AG08395 (cell line): ENCODE results near the gene ATP2A3.
"Not testable (repeated sequence)": the region's sequence is repeated elsewhere in the genome, so short reads cannot be mapped to it uniquely, and the experiment has no call there.

Source experiments
- DNase-seq: peaks from one replicate; pipeline ENCODE4 v3.0.0; 2012; ENCODE audit warnings: mixed read lengths, low spot score

ATP2A3 gene

DNA sequence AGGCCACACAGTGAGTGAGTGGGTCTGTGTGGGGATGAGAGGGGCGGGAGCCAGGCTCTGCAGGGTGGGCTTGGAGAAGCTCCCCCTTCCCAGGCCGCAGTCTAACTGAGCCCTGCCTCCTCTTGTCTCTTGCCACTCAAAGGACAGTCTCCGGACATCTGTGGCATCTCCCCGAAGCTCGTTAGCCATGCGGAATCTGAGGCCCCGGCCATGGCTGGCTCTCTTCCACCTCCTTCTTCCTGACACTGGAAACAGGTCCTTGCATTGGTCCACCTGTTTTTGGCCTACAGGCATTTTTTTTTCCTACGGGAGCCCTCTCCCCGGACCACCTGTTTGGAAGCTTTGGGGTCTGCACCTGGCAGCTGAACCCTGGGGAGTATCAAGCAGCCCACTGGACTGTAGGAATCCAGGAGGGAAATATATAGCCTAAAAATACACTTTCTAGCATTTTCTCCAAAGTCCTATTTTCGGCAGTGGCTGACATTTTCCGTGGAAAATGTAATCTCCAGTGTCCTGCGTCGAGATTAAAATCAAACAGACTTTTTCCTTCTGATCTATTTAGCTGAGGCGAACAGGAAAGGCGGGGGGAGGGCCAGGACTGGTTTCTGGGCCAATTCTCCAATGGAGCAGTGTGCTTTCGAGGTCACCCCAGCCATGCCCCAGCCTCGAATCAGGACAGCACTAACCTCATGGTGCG is 9.1 kb downstream of the ATP2A3 start:
- DNase-seq = no peak

DNA sequence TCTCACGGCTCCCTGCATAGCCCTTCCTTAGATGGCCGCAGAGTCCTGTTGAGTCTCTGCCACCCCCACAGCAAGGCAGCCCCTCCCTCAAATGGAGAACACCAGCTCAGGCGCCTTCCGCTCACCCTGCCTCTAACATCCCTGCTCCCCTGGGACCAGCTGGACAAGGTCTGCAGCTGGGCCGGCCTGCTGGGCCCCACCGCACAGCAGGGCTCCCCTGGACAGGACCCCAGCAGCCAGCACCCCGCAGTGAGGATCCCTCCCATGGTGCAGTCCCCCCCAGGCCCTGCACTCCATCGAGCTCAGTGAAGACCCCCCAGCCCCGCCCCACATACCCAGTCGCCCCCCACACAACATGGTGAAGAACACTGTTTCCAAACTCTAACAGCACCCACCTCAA is 10.2 kb downstream of the ATP2A3 start:
- no peak for DNase-seq

DNA sequence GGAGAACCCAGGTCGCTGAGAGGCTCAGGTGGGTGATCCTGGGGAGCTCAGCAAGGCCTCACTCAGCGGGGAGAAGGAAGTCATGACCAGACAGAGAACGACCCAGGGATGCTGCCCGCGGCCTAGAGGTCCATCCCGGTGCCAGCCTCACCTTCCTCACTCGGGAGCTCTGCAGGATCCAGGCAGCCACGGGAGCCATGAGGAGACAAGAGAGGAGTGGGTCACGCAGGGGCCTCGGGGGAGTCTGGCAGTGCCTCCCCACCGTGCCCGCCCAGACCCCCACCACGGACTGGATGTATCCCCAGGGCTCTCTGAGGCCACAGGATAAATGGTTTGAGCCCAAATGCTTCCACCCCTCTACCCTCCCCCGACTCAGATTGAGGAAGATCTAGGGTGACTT is 10.7 kb downstream of the ATP2A3 start:
- no peak for DNase-seq

DNA sequence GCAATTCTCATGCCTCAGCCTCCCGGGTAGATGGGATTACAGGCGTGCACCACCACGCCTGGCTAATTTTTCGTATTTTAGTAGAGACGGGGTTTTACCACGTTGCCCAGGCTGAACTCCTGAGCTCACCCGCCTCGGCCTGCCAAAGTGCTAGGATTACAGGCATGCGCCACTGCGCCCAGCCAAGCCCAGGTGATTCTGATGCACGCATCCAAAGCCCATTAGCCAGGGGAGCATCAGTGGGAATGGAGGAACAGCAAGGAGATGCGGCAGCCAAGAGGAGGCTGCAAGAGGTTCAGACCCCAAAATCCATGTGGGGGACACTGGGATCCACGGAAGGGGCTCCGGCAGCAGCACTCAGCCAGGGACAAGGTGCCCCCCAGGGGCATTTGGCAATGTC is 12.1 kb downstream of the ATP2A3 start:
- DNase-seq = no peak

DNA sequence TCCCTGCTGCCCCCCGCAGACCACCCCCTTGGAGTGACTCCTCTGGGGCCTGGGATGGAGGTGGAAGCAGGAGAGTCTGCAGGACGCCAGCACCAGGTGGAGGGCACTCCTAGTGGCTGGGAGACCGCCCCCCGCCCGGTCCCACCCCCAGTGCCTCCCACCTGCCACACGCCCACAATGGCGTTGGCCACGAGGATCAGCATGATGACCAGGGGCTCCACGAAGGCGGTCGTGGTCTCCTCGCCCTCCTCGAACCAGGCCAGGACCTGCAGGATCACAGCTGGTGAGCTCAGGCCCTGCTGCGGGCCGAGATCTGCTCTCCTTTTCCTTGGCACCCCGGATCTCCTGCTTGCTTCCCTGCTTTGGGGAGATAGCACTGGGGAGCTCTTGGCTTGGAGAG is 12.8 kb downstream of the ATP2A3 start:
- no peak for DNase-seq

DNA sequence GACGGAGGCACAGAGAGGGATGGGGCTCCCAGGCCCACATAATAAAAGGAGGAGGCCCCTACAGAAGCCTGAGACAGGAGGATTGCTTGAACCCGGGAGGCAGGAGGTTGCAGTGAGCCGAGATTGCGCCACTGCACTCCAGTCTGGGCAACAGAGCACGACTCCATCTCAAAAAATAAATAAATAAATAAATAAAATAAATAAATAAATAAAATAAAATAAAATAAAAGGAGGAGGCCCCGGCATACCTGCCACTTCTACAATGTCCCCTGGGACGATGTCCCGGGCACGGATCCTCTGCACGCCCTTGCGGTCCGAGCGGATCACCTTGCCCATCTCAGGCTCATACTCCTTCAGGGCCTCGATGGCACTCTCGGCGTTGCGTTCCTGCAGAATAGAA is 13.2 kb downstream of the ATP2A3 start:
- no peak for DNase-seq

DNA sequence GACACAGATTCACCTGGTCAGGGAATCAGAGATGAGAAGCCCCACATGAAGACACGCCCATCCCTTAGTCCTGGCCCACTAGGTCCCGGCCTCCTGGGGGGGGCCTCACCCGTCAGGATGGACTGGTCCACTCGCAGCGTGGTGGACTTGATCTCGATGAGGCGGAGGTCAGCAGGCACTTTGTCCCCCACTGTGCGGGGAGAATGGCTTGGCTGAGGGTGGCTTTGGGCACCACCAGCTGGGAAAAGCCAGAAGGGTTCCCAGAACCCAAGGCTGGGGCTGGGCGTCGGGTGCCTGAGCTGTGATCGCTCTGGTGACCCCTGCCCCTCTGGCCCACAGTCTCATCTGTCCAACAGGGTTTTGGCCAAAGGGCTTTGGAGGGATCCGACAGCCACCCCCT is 13.7 kb downstream of the ATP2A3 start:
- no peak for DNase-seq

DNA sequence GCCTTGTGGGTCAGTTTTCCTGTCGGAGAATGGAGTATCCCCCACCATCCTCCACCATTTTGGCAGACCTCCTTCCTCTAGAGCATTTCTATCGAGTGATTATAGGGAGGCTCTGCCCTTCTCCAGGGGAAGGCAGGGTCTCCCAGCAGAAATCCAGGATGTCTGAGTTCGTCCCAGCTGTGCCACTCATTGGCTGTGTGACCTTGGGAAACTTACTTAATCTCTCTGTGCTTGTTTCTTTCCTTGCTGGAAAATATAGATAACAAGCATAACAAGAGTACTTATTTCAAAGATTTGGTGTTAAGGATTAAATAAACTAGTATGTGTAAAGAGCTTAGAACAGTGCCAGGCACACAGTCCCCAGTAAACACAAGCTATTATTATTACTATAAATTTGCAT is 14.8 kb downstream of the ATP2A3 start:
- DNase-seq = no peak

DNA sequence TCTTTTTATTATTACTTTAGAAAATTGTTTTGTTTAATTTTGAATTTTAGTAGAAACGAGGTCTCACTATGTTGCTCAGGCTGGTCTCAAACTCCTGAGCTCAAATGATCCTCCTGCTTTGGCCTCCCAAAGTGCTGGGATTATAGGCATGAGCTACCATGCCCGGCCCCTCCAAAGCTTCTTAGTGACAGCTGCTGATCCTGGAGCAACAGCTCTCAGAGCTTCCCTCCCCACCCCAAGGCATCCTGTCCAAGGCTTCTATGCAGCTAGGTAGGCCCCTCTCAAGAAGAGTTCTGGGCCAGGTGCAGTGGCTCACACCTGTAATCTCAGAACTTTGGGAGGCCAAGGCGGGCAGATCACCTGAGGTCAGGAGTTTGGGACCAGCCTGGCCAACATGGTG is 15.7 kb downstream of the ATP2A3 start:
- not testable (repeated sequence) for DNase-seq

DNA sequence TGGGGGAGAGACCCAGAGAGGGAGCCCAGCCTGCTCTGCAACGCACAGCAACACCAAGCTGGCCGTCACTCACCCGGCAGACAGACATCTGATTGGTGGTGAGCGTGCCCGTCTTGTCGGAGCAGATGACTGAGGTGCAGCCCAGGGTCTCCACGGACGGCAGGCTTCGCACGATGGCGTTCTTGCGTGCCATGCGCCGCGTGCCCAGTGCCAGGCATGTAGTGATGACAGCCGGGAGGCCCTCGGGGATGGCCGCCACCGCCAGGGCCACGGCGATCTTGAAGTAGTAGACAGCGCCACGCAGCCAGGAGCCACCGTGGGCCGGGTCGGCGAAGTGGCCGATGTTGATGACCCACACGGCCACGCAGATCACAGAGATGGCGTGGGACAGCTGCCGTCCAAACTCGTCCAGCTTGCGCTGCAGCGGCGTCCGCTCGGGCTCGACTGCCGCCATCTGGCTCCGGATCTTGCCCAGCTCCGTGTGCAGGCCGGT is 16.9 kb downstream of the ATP2A3 start:
- no peak for DNase-seq

DNA sequence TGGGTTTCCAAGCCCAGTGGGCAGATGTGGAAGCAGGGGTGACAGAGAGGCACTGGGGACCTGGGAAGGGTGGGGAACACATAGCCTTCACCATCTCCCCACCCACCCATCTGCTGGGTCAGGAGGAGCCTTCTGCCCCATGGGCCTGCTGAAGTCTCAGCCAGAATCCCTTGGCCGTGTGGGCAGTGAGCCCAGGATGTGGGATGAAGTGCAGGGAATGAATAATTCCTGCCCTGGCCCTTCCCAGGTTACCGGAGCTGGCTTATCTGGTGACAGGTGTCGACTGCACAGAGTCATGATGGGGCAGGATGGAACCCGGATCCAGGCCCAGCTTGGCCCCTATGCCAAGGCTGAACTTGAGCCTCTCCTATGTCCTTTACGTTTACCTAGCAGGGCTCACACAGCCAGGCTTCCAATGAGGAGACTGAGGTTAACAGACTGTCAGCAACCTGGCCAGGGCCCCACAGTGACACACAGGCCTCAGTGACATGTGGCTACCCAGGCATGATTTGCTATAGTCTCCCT is 17.5 kb downstream of the ATP2A3 start:
- DNase-seq = no peak

DNA sequence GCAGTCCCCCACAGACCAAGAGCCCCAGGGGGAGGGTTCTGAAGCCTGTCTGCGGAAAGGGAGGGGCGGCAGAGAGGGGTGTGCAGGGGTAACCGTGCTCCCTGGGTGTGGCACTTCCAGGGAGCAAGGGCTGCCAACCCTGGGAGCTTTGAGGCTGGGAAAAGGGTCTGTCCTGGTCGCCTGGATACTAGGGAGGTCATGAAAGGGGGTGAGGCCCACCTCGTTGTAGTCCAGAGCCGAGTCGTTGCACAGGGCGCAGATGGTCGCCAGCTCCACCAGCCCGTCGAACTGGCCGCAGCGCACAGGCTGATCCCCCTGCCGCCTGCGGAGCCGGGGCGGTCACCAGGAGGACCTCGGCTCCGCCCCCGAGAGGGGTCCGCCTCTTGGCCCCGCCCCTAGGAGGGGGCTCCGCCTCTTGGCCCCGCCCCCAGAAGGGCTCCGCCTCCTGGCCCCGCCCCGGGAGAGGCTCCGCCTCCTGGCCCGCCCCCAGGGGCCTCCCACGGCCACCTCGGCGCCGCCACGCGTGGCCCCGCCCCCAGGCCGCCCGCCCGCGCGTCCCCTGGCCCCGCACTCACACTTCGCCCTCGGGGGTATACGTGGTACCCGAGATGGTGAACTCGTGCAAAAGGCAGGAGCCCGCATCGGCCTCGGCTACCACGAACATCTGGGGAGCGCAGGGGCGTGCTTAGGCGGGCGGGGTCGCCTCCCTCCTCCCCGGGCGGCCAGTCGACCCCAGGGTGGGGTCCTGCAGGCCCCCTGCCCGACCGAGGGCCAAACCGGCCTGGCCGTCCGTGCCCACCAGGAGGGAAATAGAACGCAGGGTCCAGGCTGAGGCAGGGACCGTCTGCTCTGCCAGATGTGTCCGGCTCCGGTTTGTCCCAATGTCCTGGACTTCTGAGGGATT is 19.5 kb downstream of the ATP2A3 start:
- peak; percentile 97 for DNase-seq

DNA sequence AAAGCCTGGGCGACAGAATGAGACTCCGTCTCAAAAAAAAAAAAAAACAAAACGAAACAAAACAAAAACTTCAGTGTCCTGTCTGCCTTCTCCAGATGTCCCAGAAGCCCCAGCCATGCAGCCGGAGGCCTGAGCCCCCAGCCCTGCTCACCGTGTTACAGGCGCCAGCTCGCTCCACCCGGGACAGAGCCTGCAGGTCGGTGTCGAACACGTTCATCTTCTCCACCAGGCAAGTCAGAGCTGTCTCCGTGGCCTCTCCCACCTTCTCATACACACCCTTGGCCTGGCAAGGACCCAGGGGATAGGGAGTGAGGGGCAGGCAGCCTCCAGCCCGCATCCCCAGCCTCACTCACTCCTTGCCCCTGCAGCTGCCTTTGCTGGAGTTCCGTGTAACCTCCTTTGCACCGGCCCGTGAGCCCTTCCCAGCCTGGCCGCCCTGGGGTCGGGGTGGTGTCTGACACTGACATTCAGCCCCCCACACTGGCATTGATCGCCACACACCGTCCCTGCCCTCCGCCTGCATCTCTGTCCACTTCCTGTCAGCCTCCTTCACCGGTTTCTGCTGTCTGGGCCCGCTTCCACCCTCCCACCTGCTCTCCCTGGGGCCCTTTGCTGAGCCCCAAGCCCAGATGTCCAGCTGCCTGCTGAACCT is 20.9 kb downstream of the ATP2A3 start:
- DNase-seq = no peak

DNA sequence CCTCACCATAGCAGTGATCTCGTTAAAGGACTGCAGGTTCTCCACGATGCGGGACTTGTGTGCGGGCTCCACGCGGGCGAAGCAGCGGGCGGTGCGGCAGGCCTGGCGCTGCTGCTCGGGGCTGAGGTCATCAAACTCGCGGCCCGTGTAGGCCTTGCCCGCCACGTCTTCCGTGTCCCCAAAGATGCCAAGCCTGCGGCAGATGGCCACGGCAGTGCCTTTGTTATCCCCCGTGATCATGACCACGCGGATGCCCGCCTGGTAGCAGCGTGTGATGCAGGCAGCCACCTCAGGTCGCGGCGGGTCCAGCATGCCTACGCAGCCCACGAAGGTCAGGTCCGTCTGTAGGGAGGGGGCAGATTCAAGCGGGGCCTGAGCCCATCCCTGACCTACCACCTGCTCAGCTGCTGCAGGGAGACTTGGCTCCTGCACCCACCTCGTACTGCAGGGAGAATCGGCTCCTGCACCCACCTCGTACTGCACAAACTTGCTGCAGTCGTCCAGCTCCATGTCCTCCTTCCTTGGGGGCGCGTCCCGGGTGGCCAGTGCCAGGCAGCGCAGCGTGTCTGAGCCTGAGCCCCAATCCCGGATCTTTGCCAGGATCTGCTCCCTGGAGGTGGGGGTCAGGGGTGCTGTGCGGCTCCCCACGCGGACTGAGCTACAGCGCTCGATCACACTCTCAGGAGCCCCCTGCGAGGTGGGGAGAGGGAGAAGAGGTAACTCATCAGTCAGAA is 23.1 kb downstream of the ATP2A3 start:
- DNase-seq = no peak

DNA sequence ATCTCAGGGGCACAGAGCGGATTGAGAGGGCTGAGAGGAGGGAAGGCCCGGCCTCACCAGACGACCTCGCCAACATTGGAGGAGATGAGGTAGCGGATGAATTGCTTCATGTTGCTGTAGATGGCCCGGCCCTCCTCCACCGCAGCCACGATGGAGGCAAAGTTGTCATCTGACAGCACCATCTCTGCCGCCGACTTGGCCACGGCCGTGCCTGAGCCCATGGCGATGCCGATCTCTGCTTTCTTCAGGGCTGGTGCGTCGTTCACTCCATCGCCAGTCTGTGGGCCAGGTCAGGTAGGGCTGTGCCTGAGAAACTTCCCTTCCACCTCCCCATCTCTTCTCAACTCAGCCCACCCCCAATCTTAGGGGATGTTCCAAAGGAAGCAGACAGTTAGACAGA is 26.9 kb downstream of the ATP2A3 start:
- DNase-seq = no peak

DNA sequence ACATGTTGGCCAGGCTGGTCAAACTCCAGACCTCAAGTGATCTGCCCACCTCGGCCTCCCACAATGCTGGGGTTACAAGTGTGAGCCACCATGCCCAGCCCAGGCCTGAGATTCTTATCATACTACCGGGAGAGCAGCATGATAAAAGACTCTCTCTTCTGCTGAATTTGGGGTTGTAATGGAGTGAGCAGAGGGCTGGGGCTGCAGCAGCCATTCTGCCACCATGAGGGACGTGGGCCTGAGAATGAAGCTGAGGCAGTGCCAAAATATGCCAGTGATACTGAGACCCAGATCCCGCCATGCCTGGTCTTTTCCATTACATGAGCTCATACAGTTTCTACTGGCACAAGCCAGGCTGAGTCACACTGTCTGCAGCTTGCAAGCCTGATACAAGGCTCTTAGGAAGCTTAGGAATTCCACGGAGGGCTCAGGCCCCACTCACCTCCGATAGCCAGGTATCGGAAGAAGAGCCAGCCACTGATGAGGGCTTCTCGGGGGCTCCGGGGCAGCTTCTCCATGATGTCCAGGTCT is 28.3 kb downstream of the ATP2A3 start:
- DNase-seq = no peak

DNA sequence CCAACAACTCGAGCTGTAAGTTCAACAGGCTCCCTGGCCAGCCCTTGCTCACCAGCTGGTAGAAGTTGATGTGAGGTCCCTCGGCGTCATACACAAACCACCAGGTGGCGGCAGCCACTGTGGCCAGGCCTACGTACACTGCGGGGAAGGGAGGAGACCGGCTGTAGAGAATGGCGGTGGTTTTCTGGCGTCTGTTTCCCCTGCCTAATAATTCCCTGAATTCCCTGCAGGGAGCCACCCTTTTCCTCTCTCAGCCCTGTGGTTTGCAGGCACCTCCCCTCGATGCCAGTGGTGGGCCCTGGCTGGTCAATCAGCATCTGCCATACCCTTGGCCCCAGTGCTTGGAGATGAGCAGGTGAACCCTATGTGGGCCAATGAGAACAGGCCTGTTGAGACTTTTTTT is 29.1 kb downstream of the ATP2A3 start:
- no peak for DNase-seq

DNA sequence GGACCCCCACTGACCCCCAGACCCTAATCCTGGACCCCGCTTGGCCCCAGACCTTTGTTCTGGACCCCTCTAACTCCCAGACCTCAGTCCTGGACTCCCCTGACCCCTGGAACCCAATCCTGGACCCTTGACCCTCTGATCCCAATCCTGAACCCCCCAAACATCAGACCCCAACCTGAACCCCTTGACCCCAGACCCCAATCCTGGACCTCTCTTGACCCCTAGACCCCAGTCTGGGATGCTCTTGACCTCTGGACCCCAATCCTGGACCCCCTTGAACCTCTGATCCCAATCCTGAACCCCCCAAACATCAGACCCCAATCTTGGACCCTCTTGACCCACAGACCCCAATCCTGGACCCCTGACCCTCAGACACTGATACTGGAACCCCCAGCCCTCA is 34.5 kb downstream of the ATP2A3 start:
- DNase-seq = no peak

DNA sequence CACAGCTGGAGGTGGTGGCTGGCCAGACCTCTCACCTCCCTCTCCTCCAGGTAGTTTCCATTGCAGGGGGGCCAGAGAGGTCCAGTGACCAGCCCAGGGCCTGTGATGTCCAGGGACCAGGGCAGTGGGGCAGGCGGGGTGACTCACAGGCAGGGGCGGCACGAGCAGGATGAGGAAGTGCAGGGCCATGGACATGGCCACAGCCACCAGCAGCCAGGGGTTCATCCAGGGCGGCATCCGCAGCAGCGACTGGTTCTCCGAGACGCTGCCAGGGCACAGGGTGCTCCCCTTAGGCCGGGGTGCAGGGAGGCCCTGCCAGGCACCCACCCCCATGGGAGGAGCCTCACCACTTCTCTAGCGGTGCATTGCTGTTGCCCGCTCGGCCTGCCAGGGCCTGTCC is 35.1 kb downstream of the ATP2A3 start:
- DNase-seq = no peak

DNA sequence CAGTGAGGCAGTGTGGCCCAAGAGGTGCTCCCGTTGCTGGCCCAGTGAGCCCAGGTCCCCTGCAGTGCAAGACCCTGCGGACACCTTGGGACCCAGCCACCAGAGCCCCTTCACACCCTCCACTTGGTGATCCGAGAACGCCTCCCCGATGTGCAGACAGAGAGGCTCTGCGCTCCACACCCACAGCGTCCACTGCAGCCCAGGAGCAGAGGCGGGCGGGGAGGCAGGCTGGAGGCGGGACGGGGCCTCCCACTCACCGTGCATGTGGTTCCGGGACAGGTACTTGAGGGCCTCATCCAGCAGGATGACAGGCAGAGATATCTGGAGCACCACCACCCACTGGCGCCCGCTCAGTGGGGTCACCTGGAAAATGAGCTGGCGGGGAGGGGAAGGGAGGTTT is 35.8 kb downstream of the ATP2A3 start:
- no peak for DNase-seq

DNA sequence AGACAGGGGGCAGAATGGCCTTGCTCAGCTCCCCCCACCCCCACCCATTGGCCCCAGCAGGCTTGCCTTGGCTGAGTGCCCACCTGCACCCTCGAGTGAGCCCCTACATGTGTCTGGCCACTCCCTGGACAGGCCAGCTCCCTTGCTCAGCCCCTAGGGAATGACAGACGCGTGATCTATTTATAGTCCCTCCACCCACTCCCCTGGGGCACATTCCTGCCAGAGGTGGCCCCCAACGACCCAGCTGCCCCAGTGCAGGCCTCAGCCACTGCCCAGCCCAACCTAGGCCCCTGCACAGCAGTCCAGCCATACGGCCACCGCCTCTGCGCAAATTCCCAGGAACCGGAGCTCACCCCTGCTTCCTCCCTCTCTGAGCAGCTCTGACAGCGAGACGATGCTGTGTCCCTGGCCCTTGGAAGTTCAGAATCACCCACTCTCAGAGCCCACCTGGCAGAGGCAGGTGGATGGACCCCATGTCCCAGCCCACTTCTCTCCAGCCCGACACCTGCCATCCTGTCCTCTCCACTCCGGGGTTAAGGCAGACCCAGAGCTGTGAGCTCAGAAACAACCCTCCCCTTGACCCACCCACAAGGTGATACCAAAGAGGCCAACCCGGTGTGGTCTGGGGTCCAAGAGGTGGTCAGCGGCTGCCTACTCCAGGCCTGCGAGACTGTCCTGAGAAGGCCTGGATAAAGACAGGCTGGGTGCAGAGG is 36.5 kb downstream of the ATP2A3 start:
- DNase-seq = no peak
